HepG2 (cell line): ENCODE results near the gene RAI14. TPM values are rescaled to one million over a fixed set of nuclear protein-coding genes. Genes with fewer than 3 reads are reported as not detected.

Experiments
- BCL3 ChIP-seq: sonication (generic); formaldehyde crosslinking; IDR thresholded peaks from 2 replicates; pipeline ENCODE4 v1.5.1; 2020; ENCODE audit warnings: mild to moderate bottlenecking, missing genetic modification reagents, moderate library complexity
- BRD4 ChIP-seq: sonication (generic); formaldehyde crosslinking; IDR thresholded peaks from 2 replicates; pipeline ENCODE4 v1.4.0; 2020; ENCODE audit warnings: missing genetic modification reagents
- ETV6 ChIP-seq: sonication (generic); formaldehyde crosslinking; conservative IDR thresholded peaks from 2 replicates; pipeline ENCODE4 v1.4.0; 2020; ENCODE audit warnings: missing genetic modification reagents
- FOSL1 ChIP-seq: sonication (generic); formaldehyde crosslinking; IDR thresholded peaks from 2 replicates; pipeline ENCODE4 v1.9.0; 2021; ENCODE audit warnings: missing genetic modification reagents, borderline replicate concordance
- IKZF5 ChIP-seq: IDR thresholded peaks from 2 replicates; pipeline ENCODE4 v1.6.1; 2018; ENCODE audit warnings: missing genetic modification reagents, mild to moderate bottlenecking, missing compliant biosample characterization
- MAFF ChIP-seq: IDR thresholded peaks from 2 replicates; pipeline ENCODE4 v1.6.1; 2011; ENCODE audit warnings: low read depth, low read length, improper control_type of control experiment
- PAWR ChIP-seq: sonication (generic); formaldehyde crosslinking; IDR thresholded peaks from 2 replicates; pipeline ENCODE4 v1.4.0; 2020; ENCODE audit warnings: missing genetic modification reagents, mild to moderate bottlenecking, borderline replicate concordance
- RBM39 ChIP-seq: fragments of 200-400 bp; formaldehyde crosslinking; IDR thresholded peaks from one replicate; pipeline ENCODE4 v1.6.1; 2018; ENCODE audit warnings: antibody characterized with exemption, mild to moderate bottlenecking, low read depth, low read length; ENCODE audit not compliant: poor library complexity, severe bottlenecking
- SIN3B ChIP-seq: fragments of 150-350 bp; IDR thresholded peaks from 2 replicates; pipeline ENCODE4 v1.6.1; 2014; ENCODE audit warnings: low read length
- SMAD3 ChIP-seq: sonication (generic); formaldehyde crosslinking; IDR thresholded peaks from 2 replicates; pipeline ENCODE4 v1.4.0; 2020; ENCODE audit warnings: missing genetic modification reagents
- SRSF4 ChIP-seq: fragments of 200-400 bp; formaldehyde crosslinking; IDR thresholded peaks from one replicate; pipeline ENCODE4 v1.6.1; 2018; ENCODE audit warnings: mild to moderate bottlenecking, low read depth, low read length, moderate library complexity; ENCODE audit not compliant: poor library complexity, severe bottlenecking
- THAP7 ChIP-seq: sonication (generic); formaldehyde crosslinking; IDR thresholded peaks from 2 replicates; pipeline ENCODE4 v1.8.1; 2023; ENCODE audit warnings: mild to moderate bottlenecking, missing genetic modification reagents
- YEATS2 ChIP-seq: sonication (generic); formaldehyde crosslinking; IDR thresholded peaks from 2 replicates; pipeline ENCODE4 v1.4.0; 2020; ENCODE audit warnings: missing genetic modification reagents, borderline replicate concordance
- ZNF121 ChIP-seq: sonication (generic); formaldehyde crosslinking; IDR thresholded peaks from 2 replicates; pipeline ENCODE4 v1.5.0; 2020; ENCODE audit warnings: mild to moderate bottlenecking, missing genetic modification reagents
- ZNF563 ChIP-seq: sonication (generic); formaldehyde crosslinking; IDR thresholded peaks from 2 replicates; pipeline ENCODE4 v1.8.0; 2022; ENCODE audit warnings: mild to moderate bottlenecking, moderate library complexity, missing genetic modification reagents
- ZNF572 ChIP-seq: sonication (generic); formaldehyde crosslinking; IDR thresholded peaks from 2 replicates; pipeline ENCODE4 v1.5.1; 2020; ENCODE audit warnings: mild to moderate bottlenecking, missing genetic modification reagents
- ZNF687 ChIP-seq: sonication (generic); formaldehyde crosslinking; IDR thresholded peaks from 2 replicates; pipeline ENCODE4 v1.5.1; 2020; ENCODE audit warnings: mild to moderate bottlenecking, missing genetic modification reagents, moderate library complexity
- polyA plus RNA-seq, 8 experiments: library from polyadenylated mRNA; depleted of rRNA in 3 of 8; stranded (reverse) in 7 of 8; unstranded in 1 of 8; fragments of >200 nt; fragmentation: Illumina TruSeq in 4 of 8; extraction: Trizol in 4 of 8; gene quantifications; 2 replicates each; pipeline versions ENCODE4 v1.2.1 to v1.2.3, GENCODE V29; 2011 to 2016; ENCODE audit warnings: low read depth in 4 of 8, missing spikeins in 1 of 8, mixed read lengths in 1 of 8; ENCODE audit not compliant: insufficient read depth in 1 of 8
- total RNA-seq, 5 experiments: library from RNA; depleted of rRNA; stranded (reverse); fragments of >200 nt; fragmentation: Illumina TruSeq; extraction: Trizol; gene quantifications; 2 replicates each; pipeline ENCODE4 v1.2.3, GENCODE V29; 2016; ENCODE audit warnings: low read depth in 1 of 5
- TF ChIP-seq, protein P1 (sequence below): sonication (generic); formaldehyde crosslinking; IDR thresholded peaks from 2 replicates; pipeline ENCODE4 v1.4.0; 2020; ENCODE audit warnings: missing genetic modification reagents, low read depth, mild to moderate bottlenecking, borderline replicate concordance

RAI14 gene
- total and polyA plus RNA-seq, 2 of the 13 experiments (the other 11 are each of a cell fraction or from before 2014, with no cell fraction given), result 12.6 to 18.2 TPM

DNA sequence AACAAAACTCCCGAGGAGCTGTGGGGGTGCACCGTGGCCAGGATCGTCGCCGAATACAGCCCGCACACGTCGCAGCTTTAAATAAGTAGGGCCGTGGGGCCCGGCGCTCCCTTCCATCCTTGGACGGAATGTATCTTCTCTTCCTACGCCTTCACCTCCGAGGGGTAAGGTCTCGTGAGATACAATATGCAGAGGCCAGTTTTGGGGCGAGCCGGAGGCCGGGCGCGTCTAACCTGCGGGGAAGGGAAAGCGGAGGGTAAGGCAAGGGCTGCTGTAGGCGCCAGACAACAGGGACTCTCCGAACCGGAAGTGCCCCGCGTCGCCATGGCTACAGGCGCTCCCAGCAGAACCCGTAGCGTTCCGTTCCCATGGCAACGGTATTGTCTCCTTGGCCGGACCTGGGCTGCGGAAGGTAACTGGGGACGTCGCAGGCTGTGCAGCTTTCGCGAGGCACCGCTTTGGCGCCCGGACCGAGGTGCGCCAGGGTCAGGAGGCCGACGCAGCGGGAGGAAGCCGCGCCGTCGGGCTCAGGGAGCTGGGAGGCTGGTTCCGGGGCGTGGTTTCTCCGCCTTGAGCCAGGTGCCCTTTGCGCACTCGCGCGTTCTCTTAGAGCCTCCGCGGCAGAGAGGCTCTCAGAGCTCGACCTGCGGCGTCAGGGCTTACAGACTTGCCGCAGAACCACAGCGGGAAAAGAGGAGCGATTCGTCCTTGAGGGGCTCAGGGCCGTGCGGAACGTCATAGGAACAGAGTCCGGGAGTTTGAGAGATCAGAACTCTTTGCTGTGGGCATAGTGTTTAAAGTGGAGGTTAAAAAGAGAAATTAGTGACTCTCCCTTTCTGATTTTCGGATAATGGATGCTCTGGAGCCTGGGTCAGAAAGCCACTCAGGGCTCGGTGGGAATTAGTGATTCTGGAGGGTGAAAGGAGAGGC, 182.9 kb downstream of the RAI14 start, which contains the start of gene TTC23L (continued):
- TF ChIP-seq IKZF5 (peak; percentile 73; the same call in 1 of the 2 replicates), FOSL1 (CRISPR knock-in tag) (no peak), ETV6 (CRISPR knock-in tag) (peak; percentile 72; the same call in 1 of the 2 replicates), SMAD3 (CRISPR knock-in tag) (peak; percentile 45; the same call in 1 of the 2 replicates), ZNF121 (CRISPR knock-in tag) (peak; percentile 57), PAWR (CRISPR knock-in tag) (0 out of 2 replicates have a peak, but pooled peaks have one; percentile 47), ZNF572 (no peak), THAP7 (CRISPR knock-in tag) (peak; percentile 74; the same call in 1 of the 2 replicates), ZNF687 (CRISPR knock-in tag) (peak; percentile 98), MAFF (no peak), RBM39 (peak; percentile 72), BCL3 (CRISPR knock-in tag) (peak; percentile 93), ZNF563 (CRISPR knock-in tag) (0 out of 2 replicates have a peak, but pooled peaks have one; percentile 39), YEATS2 (CRISPR knock-in tag) (peak; percentile 91), BRD4 (CRISPR knock-in tag) (0 out of 2 replicates have a peak, but pooled peaks have one; percentile 66), SIN3B (peak; percentile 75), SRSF4 (no peak)
- TF ChIP-seq, protein P1, sequence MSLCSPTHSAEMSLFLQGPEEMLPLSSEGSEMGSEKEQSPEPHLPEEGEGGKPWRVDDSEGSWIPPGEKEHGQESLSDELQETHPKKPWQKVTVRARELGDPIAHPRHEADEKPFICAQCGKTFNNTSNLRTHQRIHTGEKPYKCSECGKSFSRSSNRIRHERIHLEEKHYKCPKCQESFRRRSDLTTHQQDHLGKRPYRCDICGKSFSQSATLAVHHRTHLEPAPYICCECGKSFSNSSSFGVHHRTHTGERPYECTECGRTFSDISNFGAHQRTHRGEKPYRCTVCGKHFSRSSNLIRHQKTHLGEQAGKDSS, result no peak
